Amygdala (tissue), 56 donors: ENCODE measurements around the gene TAF1D.
"Not testable (repeated sequence)": the region's sequence is repeated elsewhere in the genome, so short reads cannot be mapped to it uniquely, and the experiment has no call there.

ENCODE experiments used
- DNase-seq, 56 donors: peaks; one replicate each; lab custom pipeline; 2025; lab: John Stamatoyannopoulos, UW

TAF1D gene, protein sequence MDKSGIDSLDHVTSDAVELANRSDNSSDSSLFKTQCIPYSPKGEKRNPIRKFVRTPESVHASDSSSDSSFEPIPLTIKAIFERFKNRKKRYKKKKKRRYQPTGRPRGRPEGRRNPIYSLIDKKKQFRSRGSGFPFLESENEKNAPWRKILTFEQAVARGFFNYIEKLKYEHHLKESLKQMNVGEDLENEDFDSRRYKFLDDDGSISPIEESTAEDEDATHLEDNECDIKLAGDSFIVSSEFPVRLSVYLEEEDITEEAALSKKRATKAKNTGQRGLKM

DNA sequence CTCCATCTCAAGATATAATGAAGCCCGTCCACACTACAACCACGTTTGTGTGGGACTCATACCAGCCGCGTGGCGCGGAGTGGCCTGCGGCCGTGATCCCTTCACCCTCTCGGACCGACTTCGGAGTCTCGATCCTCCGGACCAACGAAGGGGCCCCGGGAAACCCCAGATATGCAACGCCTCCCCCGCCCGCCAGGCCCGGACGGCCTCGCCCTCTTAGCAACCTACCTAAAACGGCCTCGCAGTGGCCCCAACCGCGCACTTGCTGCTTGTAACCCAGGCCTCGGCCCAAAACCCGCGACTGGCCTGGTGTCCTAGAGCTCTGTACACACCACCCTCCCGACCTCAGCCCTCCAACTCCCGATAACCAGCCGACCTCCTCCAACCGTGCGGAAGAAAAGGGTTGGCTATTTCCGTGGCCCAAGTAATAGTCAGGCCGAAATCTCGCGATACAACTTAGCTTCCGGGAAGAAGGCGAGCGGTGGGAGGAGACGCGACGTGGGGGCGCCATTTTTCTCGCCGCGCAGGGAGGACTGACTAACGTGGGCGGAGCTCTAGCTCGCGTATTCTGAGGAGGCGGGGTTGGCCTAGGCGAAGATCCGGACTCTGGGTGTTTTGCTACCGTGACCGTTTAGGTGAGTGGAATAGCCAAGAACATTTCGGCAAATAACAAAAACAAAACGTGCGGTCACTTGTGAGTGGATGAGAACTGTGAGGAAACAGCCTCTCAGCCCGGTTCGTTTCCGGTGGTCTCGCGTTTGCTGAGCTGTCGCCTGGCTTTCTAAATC is at the start of gene TAF1D, which contains the start of gene C11orf54:
TSS of gene TAF1D (minus strand) at position 402 of the 788 bp plus-strand sequence. CDS start 2,191 bp downstream, outside the sequence.
TSS of gene C11orf54 (plus strand) at position 579 of the 788 bp plus-strand sequence. CDS start 5,722 bp downstream, outside the sequence.
- DNase-seq = peak; percentile 61 to 97 (median 92)

- peak in 2 of 56 donors; percentile 34 to 38 for DNase-seq
These were observed 43.7 kb upstream of the TAF1D start for GRCh38 chr11:93784935-93785360.

GRCh38 chr11:93784145-93784934 is 43.0 kb upstream of the TAF1D start, which contains the start of gene MED17:
MED17 (plus strand) TSS chr11:93784282; CDS start chr11:93784514, 232 bp downstream.
- DNase-seq = peak; percentile 51 to 95 (median 90)

DNA sequence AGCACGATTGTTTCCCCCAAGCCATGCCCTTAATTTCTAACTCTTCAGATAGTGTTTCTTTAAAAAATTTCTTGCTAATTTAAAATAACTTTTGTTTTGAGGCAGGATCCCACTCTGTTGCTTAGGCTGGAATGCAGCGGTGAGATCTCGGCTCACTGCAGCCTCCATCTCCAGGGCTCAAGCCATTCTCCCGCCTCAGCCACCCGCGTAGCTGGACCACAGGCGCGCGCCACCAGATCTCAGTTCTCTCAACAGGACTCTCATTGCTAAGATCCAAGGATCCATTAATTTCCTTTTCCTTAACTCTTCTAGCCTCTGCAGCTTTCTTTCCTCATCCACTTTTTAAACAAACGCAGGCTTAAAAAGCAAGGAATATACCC is 42.5 kb upstream of the TAF1D start:
- no peak for DNase-seq

GRCh38 chr11:93783362-93783761 is 42.1 kb upstream of the TAF1D start:
- no peak for DNase-seq

DNA sequence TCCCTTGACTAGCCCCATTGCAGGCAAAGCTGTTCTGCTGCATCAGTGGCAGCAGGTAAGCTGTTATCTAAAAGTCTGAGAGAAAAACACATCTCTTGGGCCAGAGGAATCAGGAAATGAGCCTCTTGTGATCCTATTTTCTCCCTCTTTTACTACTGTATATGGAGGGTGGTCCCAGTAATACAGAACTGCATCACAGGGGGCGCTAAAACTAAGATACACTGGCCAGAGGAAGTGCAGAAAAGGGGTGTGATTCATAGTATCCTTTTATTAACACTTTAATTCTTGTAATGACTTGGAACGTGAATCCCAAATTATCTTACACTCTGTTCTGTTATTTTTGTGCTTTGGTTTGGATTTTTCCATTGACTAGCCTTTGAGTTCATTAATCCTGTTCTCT is 34.0 kb upstream of the TAF1D start:
- DNase-seq = no peak

DNA sequence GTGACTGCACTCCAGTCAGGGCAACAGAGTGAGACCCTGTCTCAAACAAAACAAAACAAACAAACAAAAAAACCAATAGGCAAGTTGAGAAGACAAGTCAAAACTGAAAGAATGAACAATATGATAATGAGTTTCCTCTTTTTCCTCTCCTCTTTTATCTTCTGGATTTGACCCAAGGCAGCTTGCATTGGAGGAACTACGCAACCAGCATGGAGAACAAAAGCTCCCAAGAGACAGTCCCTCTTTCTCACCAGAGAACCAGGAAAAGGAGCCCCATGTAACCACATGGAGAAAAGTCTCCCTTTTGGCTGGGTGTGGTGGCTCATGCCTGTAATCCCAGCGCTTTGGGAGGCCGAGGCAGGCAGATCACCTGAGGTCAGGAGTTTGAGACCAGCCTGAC is 33.3 kb upstream of the TAF1D start:
- DNase-seq = not testable (repeated sequence)

DNA sequence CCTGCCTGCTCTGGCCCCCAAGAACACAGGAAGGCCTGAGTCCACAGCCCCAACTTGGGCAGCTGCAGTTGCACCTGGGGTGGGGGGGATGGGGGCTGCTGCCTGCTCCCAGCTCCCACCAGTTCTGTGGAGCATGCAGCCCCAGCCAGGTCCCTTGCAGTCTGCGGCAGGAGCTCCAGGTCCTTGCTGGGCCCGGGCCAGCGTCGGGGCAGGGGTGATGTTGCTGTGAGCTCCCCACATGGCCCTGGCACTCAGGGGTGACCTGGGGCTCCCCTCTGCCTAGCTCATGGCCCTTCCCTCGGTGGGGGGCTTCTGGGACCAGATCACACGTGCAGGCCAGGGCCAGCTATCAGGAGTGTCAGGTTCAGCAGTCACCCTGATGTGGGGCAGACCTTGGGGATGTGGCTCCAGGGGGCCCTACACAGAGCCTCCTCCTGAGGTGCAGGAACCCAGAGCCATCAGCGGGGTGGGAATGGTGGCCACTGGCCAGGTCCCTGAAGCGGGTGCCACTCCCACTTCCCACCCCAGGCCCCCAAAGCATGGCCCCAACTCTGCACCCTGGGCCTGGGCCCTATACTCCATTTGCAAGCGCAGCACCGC is 32.4 kb upstream of the TAF1D start:
- no peak for DNase-seq

DNA sequence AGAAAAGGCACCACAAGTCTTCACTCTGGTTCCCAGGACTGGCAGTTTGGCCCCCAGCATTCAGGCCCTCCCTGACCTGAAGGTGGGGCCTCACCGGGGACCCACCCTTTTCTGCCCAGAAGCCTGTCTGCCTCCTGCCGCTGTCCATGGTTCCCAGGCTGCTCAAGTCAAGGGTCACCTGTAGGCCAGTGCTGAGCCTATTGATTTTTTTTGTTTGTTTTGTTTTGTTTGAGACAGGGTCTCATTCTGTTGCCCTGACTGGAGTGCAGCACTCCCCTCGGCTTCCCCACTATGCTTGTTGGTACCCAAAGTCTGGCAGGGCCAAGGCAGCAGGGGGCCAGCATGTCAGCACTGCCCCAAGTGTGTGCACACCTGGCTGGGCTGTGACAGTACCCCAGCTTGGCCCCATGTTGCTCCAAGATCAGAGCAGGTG is 31.8 kb upstream of the TAF1D start:
- DNase-seq = no peak

GRCh38 chr11:93772123-93772522 is 30.8 kb upstream of the TAF1D start:
- no peak for DNase-seq

GRCh38 chr11:93770160-93770559 is 28.9 kb upstream of the TAF1D start:
- DNase-seq = no peak

DNA sequence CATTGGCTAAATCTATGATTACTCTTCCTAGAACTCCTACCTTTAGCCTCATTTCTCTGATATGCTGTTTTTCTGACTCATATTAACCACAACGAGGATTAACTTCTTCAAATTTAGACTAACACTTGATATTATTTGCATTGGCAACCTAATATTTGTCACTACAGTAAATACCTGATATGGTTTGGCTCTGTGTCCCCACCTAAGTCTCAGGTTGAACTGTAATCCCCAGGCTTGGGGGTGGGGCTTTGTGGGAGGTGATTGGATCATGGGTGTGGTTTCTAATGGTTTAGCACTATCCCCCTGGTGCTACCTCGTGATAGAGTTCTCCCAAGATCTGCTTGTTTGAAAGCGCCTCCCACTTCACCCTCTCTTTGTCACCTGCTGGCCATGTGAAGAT is 25.7 kb upstream of the TAF1D start:
- DNase-seq = no peak

DNA sequence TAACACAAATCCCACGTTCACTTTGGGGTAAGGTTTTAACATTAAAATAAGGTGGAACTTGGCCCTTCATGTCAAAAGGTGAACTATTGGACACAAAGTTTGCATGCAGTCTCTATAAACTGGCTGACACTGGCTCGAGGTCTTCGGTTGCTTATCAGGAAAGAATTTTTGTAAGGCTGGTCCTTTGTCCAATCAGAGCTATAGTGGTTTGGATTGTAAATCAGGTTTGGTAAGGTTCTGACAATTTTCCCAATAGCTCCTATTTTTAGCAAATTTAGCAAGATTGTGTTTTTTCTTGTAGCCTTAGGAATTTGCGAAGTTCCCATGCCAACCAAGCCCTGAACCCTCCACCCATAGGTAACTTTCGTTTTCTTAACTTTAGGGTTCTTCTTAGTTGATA is 25.2 kb upstream of the TAF1D start:
- no peak for DNase-seq

GRCh38 chr11:93765551-93765950 is 24.3 kb upstream of the TAF1D start:
- DNase-seq = no peak

- no peak for DNase-seq
These were observed 20.6 kb upstream of the TAF1D start for GRCh38 chr11:93761910-93762309.

DNA sequence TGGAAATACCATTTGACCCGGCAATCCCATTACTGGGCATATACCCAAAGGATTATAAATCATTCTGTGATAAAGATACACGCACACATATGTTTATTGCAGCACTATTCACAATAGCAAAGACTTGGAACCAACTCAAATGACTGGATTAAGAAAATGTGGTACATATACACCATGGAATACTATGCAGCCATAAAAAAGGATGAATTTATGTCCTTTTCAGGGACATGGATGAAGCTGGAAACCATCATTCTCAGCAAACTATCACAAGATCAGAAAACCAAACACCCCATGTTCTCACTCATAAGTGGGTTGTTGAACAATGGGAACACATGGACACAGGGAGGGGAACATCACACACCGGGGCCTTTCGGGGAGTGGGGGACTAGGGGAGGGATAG is 17.8 kb upstream of the TAF1D start:
- DNase-seq = not testable (repeated sequence)

GRCh38 chr11:93757924-93758865 is 16.9 kb upstream of the TAF1D start:
- no peak for DNase-seq

GRCh38 chr11:93757301-93757700 is 16.0 kb upstream of the TAF1D start:
- no peak for DNase-seq

GRCh38 chr11:93756748-93757147 is 15.5 kb upstream of the TAF1D start:
- no peak for DNase-seq
